ENCODE results near the gene MOXD1. TPM values are rescaled to one million over a fixed set of nuclear protein-coding genes. Genes with fewer than 3 reads are reported as not detected.

MOXD1 gene
- total RNA-seq, 1 donor from 2014 or later: 4.8 TPM

- TF ChIP-seq EZH2 (IDR thresholded peaks at IDR 0.05): no peak
- TF ChIP-seq CTCF (IDR thresholded peaks at IDR 0.05): no peak
- TF ChIP-seq EZH2phosphoT487 (IDR thresholded peaks at IDR 0.05): no peak
- H3K9me3 Mint-ChIP-seq: no peaks in the 10 kb centered on the region
- no peak overlapping the region for H3K4me3 Mint-ChIP-seq
- peaks cover 8% of the 10 kb centered on the region for H3K4me1 Mint-ChIP-seq
- peaks cover 4% of the 10 kb centered on the region for H3K27me3 Mint-ChIP-seq (ENCODE audit: insufficient read depth, low read depth)
- Histone ChIP-seq H3K27ac (no peak overlapping the region), H3K4me3 (no peak overlapping the region), H3K79me2 (ENCODE audit: low read depth) (no peaks in the 10 kb centered on the region), H3K4me1 (no peaks in the 10 kb centered on the region), H3K9me3 (ENCODE audit: low read depth) (no peaks in the 10 kb centered on the region), H3K4me2 (no peak overlapping the region), H4K20me1 (ENCODE audit: low read depth) (no peaks in the 10 kb centered on the region), H3F3A (ENCODE audit: low read depth) (no peaks in the 10 kb centered on the region), H2AFZ (replicated peaks) (no peak overlapping the region), H3K9ac (no peak overlapping the region), H3K36me3 (no peaks in the 10 kb centered on the region), H3K27me3 (no peaks in the 10 kb centered on the region)
- H3K27ac Mint-ChIP-seq: no peak overlapping the region
- DNase-seq (ENCODE audit: low spot score): no peak
- no peaks in the 10 kb centered on the region for H3K36me3 Mint-ChIP-seq
Observed at GRCh38 chr6:132410830-132411229, 9.6 kb upstream of the MOXD1 start.

GRCh38 chr6:132405143-132405915 lies 4.1 kb upstream of the MOXD1 start:
- TF ChIP-seq CTCF (IDR thresholded peaks at IDR 0.05) (no peak), EZH2phosphoT487 (IDR thresholded peaks at IDR 0.05) (no peak), EZH2 (IDR thresholded peaks at IDR 0.05) (no peak)
- Histone ChIP-seq H3K36me3 (no peaks in the 10 kb centered on the region), H3K27me3 (peaks cover 54% of the 10 kb centered on the region), H3K9ac (no peak overlapping the region), H3K4me3 (no peak overlapping the region), H3K27ac (no peak overlapping the region), H3K4me1 (no peaks in the 10 kb centered on the region), H3K79me2 (ENCODE audit: low read depth) (no peaks in the 10 kb centered on the region), H3F3A (ENCODE audit: low read depth) (no peaks in the 10 kb centered on the region), H3K4me2 (no peak overlapping the region), H3K9me3 (ENCODE audit: low read depth) (no peaks in the 10 kb centered on the region), H4K20me1 (ENCODE audit: low read depth) (no peaks in the 10 kb centered on the region), H2AFZ (replicated peaks) (no peak overlapping the region)
- peaks cover 25% of the 10 kb centered on the region for H3K27me3 Mint-ChIP-seq (ENCODE audit: insufficient read depth, low read depth)
- no peaks in the 10 kb centered on the region for H3K4me1 Mint-ChIP-seq
- H3K27ac Mint-ChIP-seq: no peak overlapping the region
- H3K9me3 Mint-ChIP-seq: no peaks in the 10 kb centered on the region
- no peaks in the 10 kb centered on the region for H3K36me3 Mint-ChIP-seq
- no peak for DNase-seq (ENCODE audit: low spot score)
- H3K4me3 Mint-ChIP-seq: no peak overlapping the region

- Histone ChIP-seq H3K9me3 (ENCODE audit: low read depth) (no peaks in the 10 kb centered on the region), H3K79me2 (ENCODE audit: low read depth) (no peaks in the 10 kb centered on the region), H3F3A (ENCODE audit: low read depth) (no peaks in the 10 kb centered on the region), H3K4me1 (no peaks in the 10 kb centered on the region), H3K27me3 (peaks cover 60% of the 10 kb centered on the region), H3K4me3 (no peak overlapping the region), H3K27ac (no peak overlapping the region), H3K9ac (no peak overlapping the region), H2AFZ (replicated peaks) (no peak overlapping the region), H3K36me3 (no peaks in the 10 kb centered on the region), H4K20me1 (ENCODE audit: low read depth) (no peaks in the 10 kb centered on the region), H3K4me2 (no peak overlapping the region)
- no peaks in the 10 kb centered on the region for H3K9me3 Mint-ChIP-seq
- H3K27ac Mint-ChIP-seq: no peak overlapping the region
- peaks cover 27% of the 10 kb centered on the region for H3K27me3 Mint-ChIP-seq (ENCODE audit: insufficient read depth, low read depth)
- DNase-seq (ENCODE audit: low spot score): no peak
- no peaks in the 10 kb centered on the region for H3K36me3 Mint-ChIP-seq
- H3K4me1 Mint-ChIP-seq: no peaks in the 10 kb centered on the region
- TF ChIP-seq EZH2phosphoT487 (IDR thresholded peaks at IDR 0.05) (no peak), EZH2 (IDR thresholded peaks at IDR 0.05) (no peak), CTCF (IDR thresholded peaks at IDR 0.05) (no peak)
- H3K4me3 Mint-ChIP-seq: no peak overlapping the region
Observed at GRCh38 chr6:132404736-132405135, 3.5 kb upstream of the MOXD1 start.
